Measurements from ENCODE around the gene CTIF. TPM values are rescaled to one million over a fixed set of nuclear protein-coding genes. Genes with fewer than 3 reads are reported as not detected.

CTIF gene
- total RNA-seq, 1 donor, result 65.9 TPM

DNA sequence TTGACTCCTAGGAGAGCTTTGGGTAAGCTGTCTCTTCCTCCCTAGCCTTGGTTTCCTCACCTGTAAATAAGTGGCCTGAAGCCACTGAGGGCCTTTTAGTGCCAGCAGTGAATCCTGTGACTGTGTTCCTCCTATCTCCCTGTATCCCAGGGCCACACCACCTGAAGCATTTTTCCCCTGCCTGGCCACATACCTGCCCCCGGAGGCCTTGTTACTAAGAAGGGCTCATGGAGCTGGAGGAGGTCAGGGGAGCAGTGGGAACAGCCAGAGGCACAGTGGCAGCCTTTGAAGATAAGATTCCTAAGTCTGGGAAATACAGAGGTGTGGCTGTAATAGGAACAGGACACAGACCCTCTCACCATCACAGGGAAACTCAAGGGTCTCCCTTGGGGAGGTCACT, 249.5 kb downstream of the CTIF start:
- H3K27ac ChIP-seq (ENCODE audit: low read depth, low read length), result no peak overlapping the region
- no peak overlapping the region for H3K4me3 ChIP-seq (ENCODE audit: insufficient read depth, low read length)
- DNase-seq (ENCODE audit: insufficient read length, low spot score, missing footprints), result no peak
- H3K27me3 ChIP-seq (ENCODE audit: insufficient read depth, low read length), result no peaks in the 10 kb centered on the region
- no peaks in the 10 kb centered on the region for H3K9me3 ChIP-seq (ENCODE audit: low read depth, low read length)
- no peak overlapping the region for H2AFZ ChIP-seq (ENCODE audit: low read length)
- H3K36me3 ChIP-seq (ENCODE audit: insufficient read depth, low read length), result peaks cover 24% of the 10 kb centered on the region
- H3K4me2 ChIP-seq (ENCODE audit: insufficient read depth, low read length), result no peak overlapping the region
- no peak for TF ChIP-seq CTCF (IDR thresholded peaks at IDR 0.05; ENCODE audit: extremely low read depth, low read depth, low read length)
- H3K4me1 ChIP-seq (ENCODE audit: insufficient read depth, low read length), result peaks cover 7% of the 10 kb centered on the region
- H3K79me2 ChIP-seq (ENCODE audit: insufficient read depth, low read length), result no peaks in the 10 kb centered on the region
- H4K20me1 ChIP-seq (ENCODE audit: insufficient read depth, low read length), result no peaks in the 10 kb centered on the region

GRCh38 chr18:48789259-48789812, 250.5 kb downstream of the CTIF start:
- H2AFZ ChIP-seq (ENCODE audit: low read length), result no peak overlapping the region
- H3K4me2 ChIP-seq (ENCODE audit: insufficient read depth, low read length), result no peak overlapping the region
- peak; percentile 39 for DNase-seq (ENCODE audit: insufficient read length, low spot score, missing footprints)
- H3K27ac ChIP-seq (ENCODE audit: low read depth, low read length), result no peak overlapping the region
- TF ChIP-seq CTCF (IDR thresholded peaks at IDR 0.05; ENCODE audit: extremely low read depth, low read depth, low read length), result no peak
- H3K79me2 ChIP-seq (ENCODE audit: insufficient read depth, low read length), result no peaks in the 10 kb centered on the region
- no peaks in the 10 kb centered on the region for H4K20me1 ChIP-seq (ENCODE audit: insufficient read depth, low read length)
- H3K27me3 ChIP-seq (ENCODE audit: insufficient read depth, low read length), result no peaks in the 10 kb centered on the region
- no peaks in the 10 kb centered on the region for H3K9me3 ChIP-seq (ENCODE audit: low read depth, low read length)
- H3K4me3 ChIP-seq (ENCODE audit: insufficient read depth, low read length), result no peak overlapping the region
- H3K4me1 ChIP-seq (ENCODE audit: insufficient read depth, low read length), result peaks cover 7% of the 10 kb centered on the region
- peaks cover 25% of the 10 kb centered on the region for H3K36me3 ChIP-seq (ENCODE audit: insufficient read depth, low read length)

DNA sequence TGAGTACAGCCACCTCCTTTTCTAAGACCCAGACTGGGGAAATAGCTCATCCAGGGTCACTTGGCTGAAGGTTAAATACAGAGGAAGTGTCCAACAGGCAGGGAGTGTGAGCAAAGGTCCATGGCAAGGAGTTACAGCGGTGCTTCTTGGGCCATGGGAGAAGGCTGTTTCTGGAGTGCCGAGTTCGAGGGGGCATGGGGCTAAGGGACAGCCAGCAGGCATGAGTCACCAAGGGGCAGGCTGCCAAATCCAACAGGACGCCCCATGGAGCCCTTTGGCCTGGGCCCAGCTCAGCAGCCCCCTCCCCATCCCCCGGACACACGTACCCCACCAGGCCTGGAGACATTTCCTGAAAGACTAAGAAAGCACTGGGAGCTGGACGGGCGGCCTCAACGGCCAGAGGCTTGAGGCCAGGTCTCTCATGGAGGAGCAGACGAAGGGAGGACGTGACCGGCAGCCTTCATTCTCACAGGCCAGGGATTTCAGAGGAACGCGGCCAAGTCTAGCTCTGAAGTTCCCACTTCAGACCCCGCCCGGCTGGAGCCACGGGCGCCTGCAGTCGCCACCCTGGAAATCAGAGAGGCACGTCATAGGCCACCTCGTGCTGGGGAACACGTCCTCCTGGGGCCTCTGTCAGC, 251.5 kb downstream of the CTIF start:
- H3K4me2 ChIP-seq (ENCODE audit: insufficient read depth, low read length), result no peak overlapping the region
- no peak overlapping the region for H2AFZ ChIP-seq (ENCODE audit: low read length)
- TF ChIP-seq CTCF (IDR thresholded peaks at IDR 0.05; ENCODE audit: extremely low read depth, low read depth, low read length), result no peak
- no peak for DNase-seq (ENCODE audit: insufficient read length, low spot score, missing footprints)
- no peak overlapping the region for H3K4me3 ChIP-seq (ENCODE audit: insufficient read depth, low read length)
- H3K27ac ChIP-seq (ENCODE audit: low read depth, low read length), result no peak overlapping the region
- H3K79me2 ChIP-seq (ENCODE audit: insufficient read depth, low read length), result no peaks in the 10 kb centered on the region
- H3K36me3 ChIP-seq (ENCODE audit: insufficient read depth, low read length), result peaks cover 25% of the 10 kb centered on the region
- H3K9me3 ChIP-seq (ENCODE audit: low read depth, low read length), result no peaks in the 10 kb centered on the region
- H3K4me1 ChIP-seq (ENCODE audit: insufficient read depth, low read length), result peaks cover 4% of the 10 kb centered on the region
- H4K20me1 ChIP-seq (ENCODE audit: insufficient read depth, low read length), result no peaks in the 10 kb centered on the region
- H3K27me3 ChIP-seq (ENCODE audit: insufficient read depth, low read length), result no peaks in the 10 kb centered on the region

DNA sequence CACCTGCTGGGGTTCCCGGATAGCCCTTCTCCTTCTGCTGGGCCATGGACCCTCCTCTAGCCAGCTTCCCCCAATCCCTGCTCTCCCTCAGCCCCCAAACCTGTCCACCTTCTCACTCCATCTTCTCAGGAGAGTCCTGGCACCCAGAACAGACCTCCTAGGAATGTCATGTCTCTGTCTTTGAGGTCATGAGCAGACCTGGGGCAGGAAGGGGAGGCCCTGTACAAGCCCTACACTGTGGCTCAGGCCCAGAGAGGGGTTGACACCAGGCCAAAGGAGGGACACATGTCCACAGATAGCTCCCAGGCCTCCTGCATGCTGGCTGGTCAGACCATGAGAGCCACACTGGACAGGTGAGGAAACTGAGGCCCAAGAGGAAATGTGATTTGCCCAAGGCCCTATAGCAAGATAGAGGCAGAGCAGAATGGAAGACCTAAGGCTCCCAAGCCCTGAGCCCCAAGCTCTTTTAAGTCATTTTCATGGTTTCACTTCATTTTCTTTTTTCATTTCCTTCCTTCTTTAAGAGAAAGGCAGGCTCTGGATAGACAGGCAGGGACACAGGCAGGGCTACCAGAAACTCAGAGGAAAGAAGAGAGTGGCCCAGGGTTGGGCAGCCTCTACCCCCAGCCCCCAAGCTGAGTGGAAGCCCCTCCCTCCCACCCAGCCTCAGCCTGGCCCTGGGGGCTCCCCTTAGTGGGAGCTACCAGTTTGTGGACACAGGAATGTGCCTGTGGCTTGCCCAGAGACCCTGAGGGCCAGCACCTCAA, 252.2 kb downstream of the CTIF start:
- no peaks in the 10 kb centered on the region for H4K20me1 ChIP-seq (ENCODE audit: insufficient read depth, low read length)
- no peaks in the 10 kb centered on the region for H3K79me2 ChIP-seq (ENCODE audit: insufficient read depth, low read length)
- no peak for TF ChIP-seq CTCF (IDR thresholded peaks at IDR 0.05; ENCODE audit: extremely low read depth, low read depth, low read length)
- H3K4me2 ChIP-seq (ENCODE audit: insufficient read depth, low read length), result no peak overlapping the region
- H3K27ac ChIP-seq (ENCODE audit: low read depth, low read length), result no peak overlapping the region
- DNase-seq (ENCODE audit: insufficient read length, low spot score, missing footprints), result peak; percentile 71
- H3K9me3 ChIP-seq (ENCODE audit: low read depth, low read length), result no peaks in the 10 kb centered on the region
- peaks cover 4% of the 10 kb centered on the region for H3K4me1 ChIP-seq (ENCODE audit: insufficient read depth, low read length)
- no peak overlapping the region for H3K4me3 ChIP-seq (ENCODE audit: insufficient read depth, low read length)
- no peak overlapping the region for H2AFZ ChIP-seq (ENCODE audit: low read length)
- no peaks in the 10 kb centered on the region for H3K27me3 ChIP-seq (ENCODE audit: insufficient read depth, low read length)
- peaks cover 23% of the 10 kb centered on the region for H3K36me3 ChIP-seq (ENCODE audit: insufficient read depth, low read length)
